GM12872 (cell line): ENCODE measurements around the gene TTC7B.

ENCODE experiments used
- TF ChIP-seq, protein P1 (sequence below): IDR thresholded peaks from 3 replicates; pipeline ENCODE4 v1.5.1; 2011; ENCODE audit warnings: low read depth, mild to moderate bottlenecking, low read length, moderate library complexity; ENCODE audit not compliant: insufficient read depth

The TTC7B gene

DNA sequence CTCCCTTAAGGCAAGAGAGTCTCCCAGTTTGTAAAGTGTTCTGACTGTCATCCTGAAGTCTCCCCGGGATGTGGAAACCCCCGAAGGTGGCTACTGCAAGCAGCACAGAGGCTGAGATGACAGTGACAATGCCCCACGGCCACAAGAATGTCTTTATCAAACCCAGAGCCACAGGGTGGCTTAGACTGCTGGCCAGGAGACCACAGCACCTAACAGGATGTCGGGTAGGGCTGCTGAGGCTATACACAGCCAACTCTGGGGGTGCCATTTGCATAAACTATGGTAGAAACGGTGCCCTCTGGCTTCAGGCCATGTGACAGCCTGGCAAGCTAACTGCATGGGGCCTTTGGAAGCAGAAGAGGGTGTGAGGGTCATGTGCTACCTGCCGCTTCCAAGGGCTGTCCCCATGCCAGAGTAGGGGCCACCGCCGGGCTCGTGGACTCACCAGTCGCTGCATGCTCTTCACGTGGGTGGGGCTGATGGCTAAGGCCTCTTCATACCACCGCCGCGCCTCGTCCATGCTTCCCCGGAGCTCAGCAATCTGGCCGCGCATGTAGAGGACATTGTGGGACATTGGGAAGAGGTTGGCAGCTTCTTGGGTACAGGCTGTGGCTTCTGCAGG is 238.5 kb downstream of the TTC7B start:
- TF ChIP-seq, protein P1, sequence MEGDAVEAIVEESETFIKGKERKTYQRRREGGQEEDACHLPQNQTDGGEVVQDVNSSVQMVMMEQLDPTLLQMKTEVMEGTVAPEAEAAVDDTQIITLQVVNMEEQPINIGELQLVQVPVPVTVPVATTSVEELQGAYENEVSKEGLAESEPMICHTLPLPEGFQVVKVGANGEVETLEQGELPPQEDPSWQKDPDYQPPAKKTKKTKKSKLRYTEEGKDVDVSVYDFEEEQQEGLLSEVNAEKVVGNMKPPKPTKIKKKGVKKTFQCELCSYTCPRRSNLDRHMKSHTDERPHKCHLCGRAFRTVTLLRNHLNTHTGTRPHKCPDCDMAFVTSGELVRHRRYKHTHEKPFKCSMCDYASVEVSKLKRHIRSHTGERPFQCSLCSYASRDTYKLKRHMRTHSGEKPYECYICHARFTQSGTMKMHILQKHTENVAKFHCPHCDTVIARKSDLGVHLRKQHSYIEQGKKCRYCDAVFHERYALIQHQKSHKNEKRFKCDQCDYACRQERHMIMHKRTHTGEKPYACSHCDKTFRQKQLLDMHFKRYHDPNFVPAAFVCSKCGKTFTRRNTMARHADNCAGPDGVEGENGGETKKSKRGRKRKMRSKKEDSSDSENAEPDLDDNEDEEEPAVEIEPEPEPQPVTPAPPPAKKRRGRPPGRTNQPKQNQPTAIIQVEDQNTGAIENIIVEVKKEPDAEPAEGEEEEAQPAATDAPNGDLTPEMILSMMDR: no peak

DNA sequence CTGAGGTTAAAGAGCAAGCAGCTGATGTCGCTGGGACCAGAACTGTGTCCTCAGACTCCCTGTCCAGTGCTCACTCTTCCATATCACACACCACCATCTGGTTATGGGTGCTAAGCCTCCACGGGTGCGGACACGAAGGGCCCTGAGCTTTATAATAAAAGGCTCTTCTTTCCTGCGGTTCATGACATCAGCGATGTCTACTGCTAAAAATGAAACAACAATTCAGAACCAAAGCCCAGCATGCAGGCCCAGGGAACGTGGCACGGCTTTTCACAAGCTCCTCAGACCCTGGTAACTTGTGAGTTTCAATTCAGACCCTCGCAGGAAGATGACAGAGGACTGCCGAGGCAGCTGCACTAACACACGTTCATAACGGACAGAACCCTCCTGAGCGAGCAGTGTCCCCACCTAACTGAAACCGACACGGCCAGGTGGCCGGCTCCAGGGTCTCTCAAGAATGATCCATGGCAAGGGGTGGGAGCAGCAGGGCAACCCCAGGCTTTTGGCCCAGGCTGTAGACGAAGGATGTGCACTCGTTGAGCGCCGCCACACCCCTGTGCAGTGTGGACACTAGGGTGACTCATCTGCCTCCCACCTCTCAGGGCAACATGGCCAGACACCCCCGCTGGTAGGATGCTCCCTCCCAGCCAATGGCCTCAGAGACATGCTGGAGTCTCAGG is 239.1 kb downstream of the TTC7B start:
- TF ChIP-seq, protein P1: no peak

DNA sequence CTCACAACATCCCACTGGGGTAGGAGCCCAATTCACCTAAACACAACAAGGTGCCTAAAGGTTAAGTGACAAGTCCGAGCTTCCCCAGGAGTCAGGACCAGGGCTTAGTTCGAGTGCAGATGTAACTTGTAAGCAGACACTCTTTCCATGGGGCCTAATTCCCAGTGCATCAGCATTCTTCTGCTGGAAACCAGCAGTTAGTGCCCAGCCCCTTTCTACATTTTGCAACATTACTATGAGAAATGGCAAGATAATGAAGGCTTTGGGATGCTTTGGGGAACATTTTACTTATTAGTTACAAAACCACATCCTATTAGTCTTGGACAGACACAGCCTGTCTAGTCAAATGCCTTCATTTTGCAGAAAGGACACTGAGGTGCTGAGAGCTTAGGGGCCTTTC is 239.6 kb downstream of the TTC7B start:
- TF ChIP-seq, protein P1: no peak

DNA sequence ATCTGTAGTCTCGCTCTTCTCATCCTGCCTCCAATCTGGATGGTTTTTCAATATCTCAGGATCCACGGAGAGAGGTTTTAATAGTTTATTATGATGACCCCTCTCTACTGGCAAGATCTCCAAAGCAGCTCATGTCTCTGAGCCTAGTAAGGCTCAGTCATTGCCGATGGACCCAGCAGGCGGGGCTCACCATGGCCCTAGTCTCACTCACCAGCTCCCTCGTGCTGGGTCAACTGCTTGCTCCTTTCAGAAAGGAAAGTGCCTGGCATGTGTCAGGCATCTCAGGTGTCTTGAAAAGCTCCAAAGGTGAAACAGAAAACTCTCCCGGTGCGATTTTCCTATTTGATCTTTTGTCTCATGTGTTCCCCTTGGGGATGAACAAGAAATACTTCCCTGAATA is 240.4 kb downstream of the TTC7B start:
- TF ChIP-seq, protein P1: no peak

DNA sequence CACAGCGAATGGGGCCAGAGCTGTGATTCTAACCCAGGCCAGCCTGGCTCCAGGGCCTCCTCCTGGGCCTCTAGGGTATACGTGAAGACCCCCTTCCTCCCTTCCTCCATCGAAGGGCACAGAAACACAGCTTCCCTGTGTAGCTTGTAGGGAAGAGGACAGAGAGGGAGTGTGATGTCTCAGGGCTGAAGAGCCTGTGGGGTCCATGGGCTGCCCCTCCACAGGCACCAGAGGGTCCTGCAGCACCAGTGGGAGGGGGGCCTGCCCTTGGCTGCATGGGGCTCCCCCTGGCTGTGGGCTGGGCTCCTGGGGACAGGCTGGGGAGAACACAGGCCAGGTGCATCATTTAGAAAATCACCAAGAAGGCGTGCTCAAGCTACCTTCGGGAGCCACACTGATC is 240.9 kb downstream of the TTC7B start:
- TF ChIP-seq, protein P1: no peak

DNA sequence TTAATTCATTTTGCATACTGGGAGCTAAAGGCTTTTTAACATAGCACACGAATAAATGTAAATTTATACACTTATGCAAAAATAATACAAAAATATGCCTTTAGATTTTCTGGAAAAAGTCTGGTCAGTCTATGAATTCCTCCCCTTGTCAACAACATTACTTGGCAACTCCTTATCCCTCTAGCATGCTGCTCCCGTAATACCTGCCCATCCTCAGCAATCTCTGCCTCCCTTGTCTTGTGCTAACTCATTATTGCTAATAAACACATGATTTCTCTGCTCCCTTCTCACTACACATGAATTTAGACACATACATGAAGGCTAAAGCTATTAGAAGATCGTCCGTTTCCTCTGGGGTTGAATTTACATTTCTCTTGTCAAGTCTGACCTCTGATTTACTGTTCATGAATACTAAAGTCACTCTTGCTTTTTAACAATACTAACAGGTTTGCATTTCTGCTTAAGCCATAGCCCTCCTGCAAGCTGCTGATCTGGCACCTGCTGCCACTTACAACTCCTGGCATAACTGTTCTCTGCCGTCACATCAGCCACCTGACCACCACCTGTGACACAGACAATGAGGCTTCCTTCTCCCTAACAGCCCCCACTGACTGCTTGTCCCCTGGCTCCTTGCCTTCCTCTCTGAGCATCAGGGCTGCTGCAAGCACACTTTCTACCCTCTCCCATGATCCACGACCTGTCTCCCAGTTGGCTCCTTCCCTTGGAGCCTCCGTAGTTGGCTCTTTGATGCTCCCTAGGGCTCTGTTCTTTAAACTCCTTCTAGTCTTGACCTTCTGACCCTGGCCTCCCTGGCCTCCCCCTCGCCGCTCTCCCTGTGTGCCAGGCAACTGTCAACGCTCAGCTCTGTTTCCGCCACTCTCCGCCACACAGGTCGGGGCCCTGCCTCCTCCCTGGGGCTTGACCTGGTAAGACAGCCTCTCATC is 241.8 kb downstream of the TTC7B start:
- TF ChIP-seq, protein P1: no peak
